SK-N-SH (cell line): ENCODE results near the gene MRRF. TPM values are rescaled to one million over a fixed set of nuclear protein-coding genes. Genes with fewer than 3 reads are reported as not detected.

Experiments
- CTCF ChIA-PET: fragments of 300-600, 350-600 bp; formaldehyde crosslinking; extraction: SDS; loops from one replicate; lab custom pipeline; 2021; lab: Yijun Ruan, JAX
- POLR2A ChIA-PET: fragments of 350-600 bp; sonication (Branson Sonifier 250); formaldehyde crosslinking; extraction: SDS; loops from one replicate; lab custom pipeline; 2020; ENCODE audit warnings: antibody characterized with exemption, inconsistent platforms; lab: Yijun Ruan, JAX
- DNase-seq: peaks from one replicate; pipeline ENCODE4 v3.0.0; 2012
- H2AFZ ChIP-seq: fragments of 200-600 bp; sonication (generic); 2 replicates; pipeline ENCODE4 v1.8.1; 2016; ENCODE audit warnings: antibody characterized with exemption, mild to moderate bottlenecking, low read depth
- H3F3A ChIP-seq: fragments of 200-600 bp; sonication (generic); replicated peaks from 2 replicates; pipeline ENCODE3; 2016; ENCODE audit warnings: antibody characterized with exemption, mild to moderate bottlenecking; ENCODE audit not compliant: insufficient read depth
- H3K27ac ChIP-seq, 2 experiments: fragments of 200-500 bp in 1 of 2; fragments of 200-600 bp in 1 of 2; sonication (Bioruptor generic) in 1 of 2; sonication (generic), shearing (Covaris generic) in 1 of 2; 2 replicates each; pipeline versions ENCODE4 v1.5.1 to v1.6.1; 2014 to 2016; ENCODE audit warnings: low read depth in 2 of 2, inconsistent platforms in 1 of 2, low read length in 1 of 2, mild to moderate bottlenecking in 1 of 2, mixed read lengths in 1 of 2
- H3K27me3 ChIP-seq: fragments of 200-600 bp; sonication (generic), shearing (Covaris generic); 2 replicates; pipeline ENCODE4 v1.6.1; 2016; ENCODE audit warnings: mixed run types; ENCODE audit not compliant: insufficient read depth
- H3K36me3 ChIP-seq, 2 experiments: fragments of 200-500 bp in 1 of 2; fragments of 200-600 bp in 1 of 2; sonication (Bioruptor generic) in 1 of 2; sonication (generic) in 1 of 2; replicated peaks in 1 of 2; 2 replicates each; pipeline versions ENCODE3 to v1.5.1; 2014 to 2016; ENCODE audit warnings: low read length in 1 of 2, mild to moderate bottlenecking in 1 of 2; ENCODE audit not compliant: insufficient read depth in 2 of 2, control insufficient read depth in 1 of 2
- H3K4me1 ChIP-seq, 2 experiments: fragments of 200-500 bp in 1 of 2; fragments of 200-600 bp in 1 of 2; sonication (Bioruptor generic) in 1 of 2; sonication (generic), shearing (Covaris generic) in 1 of 2; 2 replicates each; pipeline versions ENCODE4 v1.5.1 to v1.6.1; 2014 to 2016; ENCODE audit warnings: low read depth in 1 of 2, low read length in 1 of 2, mixed run types in 1 of 2; ENCODE audit not compliant: insufficient read depth in 2 of 2, control insufficient read depth in 1 of 2
- H3K4me2 ChIP-seq: fragments of 200-600 bp; sonication (generic), shearing (Covaris generic); 2 replicates; pipeline ENCODE4 v1.6.1; 2017; ENCODE audit warnings: mixed run types
- H3K4me3 ChIP-seq, 2 experiments: fragments of 200-500 bp in 1 of 2; fragments of 200-600 bp in 1 of 2; sonication (Bioruptor generic) in 1 of 2; sonication (generic), shearing (Covaris generic) in 1 of 2; 2 replicates each; pipeline versions ENCODE4 v1.5.1 to v1.8.1; 2014 to 2016; ENCODE audit warnings: low read depth in 2 of 2, inconsistent platforms in 1 of 2, low read length in 1 of 2, mild to moderate bottlenecking in 1 of 2, mixed read lengths in 1 of 2, moderate library complexity in 1 of 2
- H3K79me2 ChIP-seq: fragments of 200-600 bp; sonication (generic); 2 replicates; pipeline ENCODE4 v1.8.1; 2017; ENCODE audit warnings: mild to moderate bottlenecking; ENCODE audit not compliant: insufficient read depth
- H3K9ac ChIP-seq: fragments of 200-600 bp; sonication (generic); 2 replicates; pipeline ENCODE4 v1.6.1; 2017; ENCODE audit warnings: mixed run types
- H3K9me2 ChIP-seq: fragments of 200-600 bp; sonication (generic); 2 replicates; pipeline ENCODE4 v1.6.1; 2017; ENCODE audit warnings: mixed run types
- H3K9me3 ChIP-seq: fragments of 200-600 bp; sonication (generic); 2 replicates; pipeline ENCODE4 v1.6.1; 2017; ENCODE audit warnings: mixed run types, mild to moderate bottlenecking, moderate library complexity
- H4K20me1 ChIP-seq: fragments of 200-600 bp; sonication (generic); 2 replicates; pipeline ENCODE4 v1.6.1; 2017; ENCODE audit warnings: mild to moderate bottlenecking, mixed run types; ENCODE audit not compliant: insufficient read depth
- CHD2 ChIP-seq: fragments of 150-350 bp; IDR thresholded peaks from 2 replicates; pipeline ENCODE4 v1.6.1; 2018; ENCODE audit warnings: low read length; ENCODE audit not compliant: partially characterized antibody
- EP300 ChIP-seq, 2 experiments: IDR thresholded peaks; 2 replicates each; pipeline versions ENCODE4 v1.4.0 to v1.6.1; 2012; ENCODE audit warnings: borderline replicate concordance in 1 of 2, low read depth in 1 of 2, low read length in 1 of 2
- EZH2phosphoT487 ChIP-seq: fragments of 200-600 bp; sonication (generic); IDR thresholded peaks from 2 replicates; pipeline ENCODE4 v1.6.1; 2017; ENCODE audit warnings: low read depth, mixed run types, mild to moderate bottlenecking, antibody characterized with exemption, moderate library complexity, borderline replicate concordance
- FOSL2 ChIP-seq: IDR thresholded peaks from 2 replicates; pipeline ENCODE4 v1.4.0; 2012; ENCODE audit warnings: low read depth, mild to moderate bottlenecking, moderate library complexity, borderline replicate concordance
- GABPA ChIP-seq: IDR thresholded peaks from 2 replicates; pipeline ENCODE4 v1.4.0; 2012; ENCODE audit warnings: low read depth, mild to moderate bottlenecking
- MAX ChIP-seq: IDR thresholded peaks from 2 replicates; pipeline ENCODE4 v1.4.0; 2012; ENCODE audit warnings: low read depth
- MXI1 ChIP-seq: IDR thresholded peaks from 2 replicates; pipeline ENCODE4 v1.6.1; 2012; ENCODE audit warnings: mild to moderate bottlenecking, low read depth, low read length, improper control_type of control experiment
- NFIC ChIP-seq: IDR thresholded peaks from 2 replicates; pipeline ENCODE4 v1.4.0; 2012; ENCODE audit warnings: borderline replicate concordance
- NRF1 ChIP-seq: IDR thresholded peaks from 2 replicates; pipeline ENCODE4 v1.6.1; 2012; ENCODE audit warnings: low read depth, mild to moderate bottlenecking, low read length
- POLR2AphosphoS5 ChIP-seq: IDR thresholded peaks from 2 replicates; pipeline ENCODE4 v1.6.1; 2012; ENCODE audit warnings: low read depth, low read length
- REST ChIP-seq: IDR thresholded peaks from 2 replicates; pipeline ENCODE4 v1.6.1; 2012; ENCODE audit warnings: mild to moderate bottlenecking, low read depth, low read length, moderate library complexity
- SIN3A ChIP-seq: IDR thresholded peaks from 2 replicates; pipeline ENCODE4 v1.6.1; 2012; ENCODE audit warnings: low read depth, mild to moderate bottlenecking, low read length, moderate library complexity, borderline replicate concordance
- SMC3 ChIP-seq: IDR thresholded peaks from 2 replicates; pipeline ENCODE4 v1.6.1; 2012; ENCODE audit warnings: low read depth, low read length, improper control_type of control experiment
- YY1 ChIP-seq: IDR thresholded peaks from 2 replicates; pipeline ENCODE4 v1.4.0; 2012; ENCODE audit warnings: low read depth, mild to moderate bottlenecking
- WGBS: methylation state at CpG from one replicate; pipeline ENCODE4 v1.1.6; 2017; ENCODE audit warnings: low lambda C conversion rate; 5-methylcytosine and 5-hydroxymethylcytosine counted together
- polyA plus RNA-seq, 3 experiments: library from polyadenylated mRNA; depleted of rRNA; stranded (reverse); fragments of >200 nt; gene quantifications; 2 replicates each; pipeline ENCODE4 v1.2.3, GENCODE V29; 2012
- TF ChIP-seq, protein P1 (sequence below): fragments of 200-600 bp; sonication (generic); IDR thresholded peaks from 2 replicates; pipeline ENCODE4 v1.6.1; 2017; ENCODE audit warnings: antibody characterized with exemption, mild to moderate bottlenecking, moderate library complexity
- TF ChIP-seq, protein P2 (sequence below): IDR thresholded peaks from 2 replicates; pipeline ENCODE4; 2012

MRRF gene
- polyA plus RNA-seq, 1 of the 3 experiments (the other 2 are of a cell fraction), result 35.1 TPM

DNA sequence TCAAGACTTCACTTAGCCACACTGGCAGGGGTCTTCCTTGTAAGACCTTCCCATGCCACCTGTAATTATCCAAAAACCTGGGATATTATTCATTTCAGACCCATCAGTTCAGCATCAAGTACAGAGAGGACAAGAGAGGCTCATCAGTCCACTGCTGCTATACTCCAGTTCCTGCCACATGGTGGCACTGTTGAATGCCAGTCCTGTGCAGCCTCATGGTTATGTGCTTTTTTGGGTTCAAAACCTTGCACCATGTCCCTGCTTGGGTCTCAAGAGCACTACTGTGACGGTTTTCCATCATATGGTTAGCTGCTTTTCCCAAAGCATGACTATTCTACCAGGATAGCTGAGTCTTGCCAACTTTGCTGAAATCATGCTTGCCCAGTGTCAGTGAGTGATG is 114.7 kb downstream of the MRRF start:
- H3K9me3 ChIP-seq, result no peaks in the 10 kb centered on the region
- ChIA-PET CTCF (interaction anchor here (0.8 to 2.2 kb wide), 2 partner anchors 15 to 29 kb away, joined by 3 to 7 read pairs; no protein-coding TSS in a partner anchor), POLR2A (interaction anchor here (0.5 kb wide), 1 partner anchor 400 kb away, joined by 3 read pairs; no protein-coding TSS in a partner anchor)
- no peaks in the 10 kb centered on the region for H3K27me3 ChIP-seq
- H3K4me1 ChIP-seq, result peaks cover 18 to 27% of the 10 kb centered on the region in 2 experiments; a peak in 3 of 4 replicates
- TF ChIP-seq SMC3, result 0 out of 2 replicates have a peak, but pooled peaks have one; percentile 9
- TF ChIP-seq, protein P1, sequence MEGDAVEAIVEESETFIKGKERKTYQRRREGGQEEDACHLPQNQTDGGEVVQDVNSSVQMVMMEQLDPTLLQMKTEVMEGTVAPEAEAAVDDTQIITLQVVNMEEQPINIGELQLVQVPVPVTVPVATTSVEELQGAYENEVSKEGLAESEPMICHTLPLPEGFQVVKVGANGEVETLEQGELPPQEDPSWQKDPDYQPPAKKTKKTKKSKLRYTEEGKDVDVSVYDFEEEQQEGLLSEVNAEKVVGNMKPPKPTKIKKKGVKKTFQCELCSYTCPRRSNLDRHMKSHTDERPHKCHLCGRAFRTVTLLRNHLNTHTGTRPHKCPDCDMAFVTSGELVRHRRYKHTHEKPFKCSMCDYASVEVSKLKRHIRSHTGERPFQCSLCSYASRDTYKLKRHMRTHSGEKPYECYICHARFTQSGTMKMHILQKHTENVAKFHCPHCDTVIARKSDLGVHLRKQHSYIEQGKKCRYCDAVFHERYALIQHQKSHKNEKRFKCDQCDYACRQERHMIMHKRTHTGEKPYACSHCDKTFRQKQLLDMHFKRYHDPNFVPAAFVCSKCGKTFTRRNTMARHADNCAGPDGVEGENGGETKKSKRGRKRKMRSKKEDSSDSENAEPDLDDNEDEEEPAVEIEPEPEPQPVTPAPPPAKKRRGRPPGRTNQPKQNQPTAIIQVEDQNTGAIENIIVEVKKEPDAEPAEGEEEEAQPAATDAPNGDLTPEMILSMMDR, result peak; percentile 58
- TF ChIP-seq EZH2phosphoT487, result no peak
- TF ChIP-seq REST, result no peak
- no peak for TF ChIP-seq NFIC
- TF ChIP-seq SIN3A, result no peak
- TF ChIP-seq FOSL2, result no peak
- no peak for TF ChIP-seq YY1
- H3K4me2 ChIP-seq, result no peak overlapping the region
- no peaks in the 10 kb centered on the region for H3K36me3 ChIP-seq
- H2AFZ ChIP-seq, result no peak overlapping the region
- no peak overlapping the region for H3K4me3 ChIP-seq
- no peak for DNase-seq
- no peak overlapping the region for H3K9ac ChIP-seq
- H4K20me1 ChIP-seq, result no peaks in the 10 kb centered on the region
- peaks cover 8% of the 10 kb centered on the region for H3F3A ChIP-seq
- WGBS, result 0% methylated on average over 1 of the region's 1 CpG
- H3K79me2 ChIP-seq, result no peaks in the 10 kb centered on the region
- H3K9me2 ChIP-seq, result no peaks in the 10 kb centered on the region
- no peak overlapping the region for H3K27ac ChIP-seq

- H3K9ac ChIP-seq, result no peak overlapping the region
- no peaks in the 10 kb centered on the region for H4K20me1 ChIP-seq
- no peaks in the 10 kb centered on the region for H3K36me3 ChIP-seq
- no peak overlapping the region for H3K27ac ChIP-seq
- 87% methylated on average over 4 of the region's 4 CpGs for WGBS
- H3F3A ChIP-seq, result peaks cover 17% of the 10 kb centered on the region
- ChIA-PET CTCF (interaction anchor here (2.2 kb wide), 1 partner anchor 30 kb away, joined by 7 read pairs; no protein-coding TSS in a partner anchor), POLR2A (no interaction called here)
- no peak for DNase-seq
- no peak overlapping the region for H3K4me2 ChIP-seq
- TF ChIP-seq YY1 (no peak), FOSL2 (no peak), SMC3 (no peak), NRF1 (no peak), MXI1 (no peak), POLR2AphosphoS5 (no peak), SIN3A (no peak), GABPA (no peak), NFIC (no peak), MAX (no peak), CHD2 (no peak), EP300 (IDR thresholded peaks at IDR 0.05; ENCODE audit: borderline replicate concordance in 1 of 2, low read depth in 1 of 2, low read length in 1 of 2) (no peak)
- TF ChIP-seq, protein P2, sequence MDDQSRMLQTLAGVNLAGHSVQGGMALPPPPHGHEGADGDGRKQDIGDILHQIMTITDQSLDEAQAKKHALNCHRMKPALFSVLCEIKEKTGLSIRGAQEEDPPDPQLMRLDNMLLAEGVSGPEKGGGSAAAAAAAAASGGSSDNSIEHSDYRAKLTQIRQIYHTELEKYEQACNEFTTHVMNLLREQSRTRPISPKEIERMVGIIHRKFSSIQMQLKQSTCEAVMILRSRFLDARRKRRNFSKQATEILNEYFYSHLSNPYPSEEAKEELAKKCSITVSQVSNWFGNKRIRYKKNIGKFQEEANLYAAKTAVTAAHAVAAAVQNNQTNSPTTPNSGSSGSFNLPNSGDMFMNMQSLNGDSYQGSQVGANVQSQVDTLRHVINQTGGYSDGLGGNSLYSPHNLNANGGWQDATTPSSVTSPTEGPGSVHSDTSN, result no peak
- H3K9me3 ChIP-seq, result no peaks in the 10 kb centered on the region
- no peak overlapping the region for H3K4me3 ChIP-seq
- H2AFZ ChIP-seq, result no peak overlapping the region
- H3K4me1 ChIP-seq, result peaks cover 18 to 22% of the 10 kb centered on the region in 2 experiments; a peak in 3 of 4 replicates
- H3K79me2 ChIP-seq, result no peaks in the 10 kb centered on the region
- no peaks in the 10 kb centered on the region for H3K9me2 ChIP-seq
- no peaks in the 10 kb centered on the region for H3K27me3 ChIP-seq
Observed at GRCh38 chr9:122380293-122380692, 115.6 kb downstream of the MRRF start.
